Measurements from ENCODE around the gene PTPRD.

Gene PTPRD

DNA sequence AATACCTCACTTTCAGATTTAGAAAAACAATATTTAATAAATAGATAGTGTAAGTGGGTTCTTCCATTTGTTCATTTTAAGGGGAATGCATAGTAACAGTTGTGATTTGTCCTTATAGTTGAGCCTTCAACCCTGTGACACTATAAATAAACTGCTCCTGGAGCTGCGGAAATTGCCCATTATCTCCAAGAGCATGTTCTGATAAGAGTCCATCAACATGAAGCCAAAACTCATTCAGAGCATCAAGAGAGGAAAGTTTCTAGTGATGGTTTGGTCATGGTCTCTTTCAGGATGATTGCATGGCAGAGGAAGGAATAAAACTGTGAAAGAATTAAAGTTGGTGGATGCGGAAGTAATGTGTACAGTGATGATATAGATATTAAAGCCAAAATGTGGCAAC is 2041.2 kb downstream of the PTPRD start:
- DNase-seq (ENCODE audit: low spot score): no peak

DNA sequence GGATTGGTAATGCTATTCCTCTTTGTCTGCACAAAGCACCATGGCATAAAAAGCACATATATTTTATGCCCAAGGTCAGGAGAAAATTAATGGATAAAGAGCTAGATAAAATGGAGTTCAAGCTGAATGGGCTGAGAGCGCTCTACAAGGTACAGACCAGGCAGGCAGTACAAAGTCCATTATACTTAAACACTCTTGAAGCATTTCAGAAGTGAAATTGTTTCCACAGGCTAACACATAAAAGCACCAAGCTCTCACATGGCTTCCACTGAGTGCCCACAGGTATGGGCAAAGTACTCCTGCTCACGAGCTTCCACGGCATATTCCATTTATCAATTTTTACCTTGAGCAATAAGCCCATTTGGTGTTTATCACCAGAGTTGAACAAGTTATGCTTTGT is 2042.0 kb downstream of the PTPRD start:
- no peak for DNase-seq (ENCODE audit: low spot score)

DNA sequence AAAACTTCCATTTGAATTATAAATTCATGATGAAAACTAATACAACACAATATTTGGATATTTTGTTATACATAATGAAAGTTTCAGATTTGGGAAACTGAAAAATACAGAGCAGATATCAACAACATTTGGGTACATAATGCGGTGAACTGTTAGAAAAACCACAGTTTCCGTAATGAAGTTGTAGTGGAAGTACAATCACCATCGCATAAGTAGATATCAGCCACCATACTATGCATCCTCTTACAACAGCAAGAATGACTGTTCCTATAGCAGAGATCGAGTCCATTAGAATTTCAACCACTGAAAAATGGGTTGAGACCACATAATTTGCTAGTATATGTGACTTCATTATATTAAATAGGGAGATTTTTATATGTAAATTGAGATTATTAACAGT is 2043.0 kb downstream of the PTPRD start:
- DNase-seq (ENCODE audit: low spot score): no peak

DNA sequence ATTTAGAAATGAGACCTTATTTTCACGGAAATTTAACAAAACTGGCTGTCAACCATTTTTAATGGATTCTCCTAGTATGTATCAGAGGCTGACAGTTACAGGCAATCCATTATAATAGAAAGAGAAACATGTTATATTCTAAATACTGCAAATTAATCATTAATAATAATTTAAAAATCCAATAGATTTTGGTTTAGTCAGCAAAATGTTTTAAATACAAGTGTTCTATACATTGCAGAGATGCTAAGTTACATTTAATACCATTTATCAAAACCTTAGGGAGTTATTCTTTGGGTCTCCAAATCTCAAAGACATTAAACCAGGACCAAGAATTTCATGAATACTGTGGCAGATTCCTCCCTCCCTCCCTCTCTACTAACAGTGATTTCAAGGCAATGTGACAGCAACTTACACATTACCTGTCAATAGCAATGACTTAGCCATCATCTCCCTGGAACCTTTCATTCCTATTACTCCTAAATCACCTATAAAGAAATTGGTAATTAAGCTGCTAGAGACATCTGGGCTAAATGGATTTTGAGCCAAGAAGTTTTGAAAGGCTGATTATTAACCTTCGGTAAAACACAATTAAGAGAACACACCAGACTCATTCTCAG is 2044.7 kb downstream of the PTPRD start:
- no peak for DNase-seq (ENCODE audit: low spot score)

DNA sequence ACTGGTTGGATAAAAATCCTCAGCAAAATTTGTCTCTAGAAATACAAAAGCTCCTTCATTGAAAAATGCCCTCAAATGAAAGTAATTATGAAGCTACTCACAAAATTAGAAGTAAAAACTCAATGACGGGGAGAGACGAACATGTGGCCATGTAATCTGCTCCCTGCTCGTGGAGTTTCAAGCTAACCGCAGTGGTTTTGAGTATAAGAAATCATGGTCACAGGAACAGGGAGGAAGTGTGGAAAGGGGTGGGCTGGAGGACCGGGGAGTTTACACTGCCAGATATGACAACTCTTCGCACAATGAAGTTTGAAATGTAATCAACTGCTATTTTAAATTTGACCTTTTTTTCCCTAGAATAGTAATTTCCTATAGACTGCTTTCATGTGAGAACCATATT is 2047.8 kb downstream of the PTPRD start:
- no peak for DNase-seq (ENCODE audit: low spot score)

DNA sequence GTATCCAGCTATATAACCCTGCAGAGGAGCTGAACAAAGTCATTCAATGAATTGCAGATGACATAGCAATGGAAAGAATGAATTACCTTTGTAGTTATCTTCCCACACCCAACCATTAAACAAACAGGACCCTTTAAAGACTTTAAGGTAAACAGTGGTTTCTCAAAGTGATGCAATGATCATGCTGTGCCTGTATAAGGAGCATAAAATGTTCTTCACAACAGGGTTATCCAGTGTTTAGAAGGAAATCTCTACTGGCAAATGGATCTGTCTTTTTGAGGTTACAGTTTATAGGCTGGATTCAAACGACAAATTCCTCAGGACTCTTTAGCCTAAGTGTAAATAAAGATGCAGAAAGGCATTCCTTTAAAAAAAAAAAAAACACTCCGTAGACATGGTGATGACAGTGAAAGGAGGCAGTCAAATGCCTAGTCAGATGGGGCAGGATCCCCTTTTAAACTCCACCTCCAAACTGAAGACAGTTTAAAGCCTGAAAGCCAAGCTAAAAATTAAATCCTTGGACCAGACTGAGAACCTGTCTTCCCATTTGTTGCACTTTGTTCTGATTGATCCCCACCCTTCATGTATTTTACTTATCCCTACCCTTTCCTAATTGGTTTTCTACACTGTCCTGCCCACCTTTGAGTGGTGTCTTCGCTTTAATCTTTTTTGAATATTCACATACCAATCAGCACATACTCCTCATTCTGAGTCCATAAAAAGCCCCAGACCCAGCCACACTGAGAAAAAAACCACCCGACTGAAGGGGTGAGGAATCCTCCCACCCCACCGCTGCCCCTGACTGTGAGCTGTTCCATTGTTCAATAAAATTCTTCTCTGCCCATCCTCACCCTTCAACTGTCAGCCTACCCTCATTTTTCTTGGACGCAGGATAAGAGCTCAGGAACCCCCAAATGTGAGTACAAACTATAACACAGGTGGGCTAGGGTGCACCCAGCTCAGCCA is 2052.0 kb downstream of the PTPRD start:
- DNase-seq (ENCODE audit: low spot score): peak; percentile 2

DNA sequence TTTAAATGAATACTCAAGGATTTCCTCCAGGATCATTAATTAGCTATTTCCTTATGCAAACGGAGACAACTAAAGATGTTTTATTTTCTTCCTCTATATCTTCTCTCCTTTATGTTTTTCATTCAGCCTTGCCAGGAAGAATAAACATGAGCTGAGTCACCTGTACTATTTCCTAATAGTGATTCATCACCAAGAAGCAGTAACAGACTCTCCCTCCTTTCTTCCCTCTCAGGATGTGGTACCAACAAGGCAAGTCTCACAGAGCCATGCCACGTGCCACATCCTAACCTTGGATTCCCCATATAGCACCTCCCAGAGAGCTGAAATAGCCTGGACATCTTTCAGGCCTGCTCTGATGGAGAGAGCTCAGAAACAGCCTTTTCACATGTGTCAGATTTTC is 2054.6 kb downstream of the PTPRD start:
- DNase-seq (ENCODE audit: low spot score): no peak

DNA sequence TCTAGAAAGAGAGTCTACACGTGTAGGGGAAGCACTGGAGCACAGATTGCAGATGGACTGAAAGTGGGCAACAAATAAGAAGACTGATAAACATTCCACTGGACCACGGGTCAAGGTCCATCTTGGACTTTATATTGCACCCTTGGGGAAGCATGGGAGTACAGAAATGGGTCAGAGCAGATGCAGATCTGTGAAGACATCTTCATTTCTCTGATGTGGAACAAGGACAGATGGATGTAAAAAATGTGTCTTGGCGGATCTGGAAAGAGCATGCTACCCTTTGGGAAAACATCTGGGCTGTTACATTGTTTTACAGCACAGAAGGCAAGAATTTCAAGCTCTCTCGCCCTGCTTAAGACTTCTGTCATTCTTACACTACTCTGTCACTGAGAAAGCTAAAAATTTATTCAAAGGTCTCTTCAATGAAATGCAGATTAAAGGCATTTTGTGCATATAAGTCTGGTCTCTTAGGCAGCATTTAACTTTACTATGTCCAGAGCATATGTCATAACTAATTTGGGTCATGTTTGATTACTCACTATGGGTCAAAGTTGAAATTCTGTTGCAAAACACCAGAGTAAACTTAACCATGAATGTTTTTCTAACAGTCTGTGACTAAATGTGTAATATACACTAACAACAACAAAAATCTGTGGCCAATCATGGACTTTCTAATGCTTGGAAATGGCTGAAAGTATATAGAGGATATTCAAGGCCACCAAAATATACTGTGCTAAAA is 2056.9 kb downstream of the PTPRD start:
- DNase-seq (ENCODE audit: low spot score): no peak

DNA sequence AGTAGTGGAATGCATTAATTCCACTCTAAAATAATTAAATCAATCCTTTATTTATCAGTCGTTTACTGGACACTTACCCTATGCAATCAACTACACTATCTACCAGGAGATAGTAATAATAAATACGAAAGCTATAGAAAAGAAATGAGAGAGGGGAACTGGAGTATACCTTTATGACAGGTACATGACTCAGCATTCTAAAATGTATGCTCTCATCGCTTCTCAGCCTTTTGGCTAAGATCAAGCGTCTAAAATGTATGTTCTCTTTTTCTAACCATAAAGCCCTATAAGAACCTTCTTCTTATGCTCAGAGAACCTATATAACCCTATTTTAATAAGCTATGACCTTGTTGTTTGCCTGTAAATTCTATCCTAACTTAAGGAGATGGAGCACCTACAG is 2059.4 kb downstream of the PTPRD start:
- DNase-seq (ENCODE audit: low spot score): no peak

DNA sequence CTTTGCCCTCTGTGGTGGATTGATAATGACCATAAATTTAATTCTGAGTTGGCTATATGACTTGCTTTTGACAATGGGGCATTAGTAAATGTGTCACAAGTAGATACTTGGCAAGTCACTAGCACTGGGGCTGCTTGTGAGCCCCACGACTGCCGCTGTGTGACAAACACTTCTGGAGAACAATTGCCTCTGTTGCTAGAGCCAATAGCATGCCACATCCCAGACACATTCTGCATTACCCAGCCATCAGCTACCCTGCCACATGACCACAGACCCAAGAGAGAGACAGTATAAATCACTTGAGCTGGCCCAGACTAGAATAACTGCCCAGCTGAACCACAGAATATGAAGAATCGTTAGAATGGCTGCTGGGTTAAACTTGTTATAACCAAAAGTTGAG is 2060.1 kb downstream of the PTPRD start:
- no peak for DNase-seq (ENCODE audit: low spot score)

DNA sequence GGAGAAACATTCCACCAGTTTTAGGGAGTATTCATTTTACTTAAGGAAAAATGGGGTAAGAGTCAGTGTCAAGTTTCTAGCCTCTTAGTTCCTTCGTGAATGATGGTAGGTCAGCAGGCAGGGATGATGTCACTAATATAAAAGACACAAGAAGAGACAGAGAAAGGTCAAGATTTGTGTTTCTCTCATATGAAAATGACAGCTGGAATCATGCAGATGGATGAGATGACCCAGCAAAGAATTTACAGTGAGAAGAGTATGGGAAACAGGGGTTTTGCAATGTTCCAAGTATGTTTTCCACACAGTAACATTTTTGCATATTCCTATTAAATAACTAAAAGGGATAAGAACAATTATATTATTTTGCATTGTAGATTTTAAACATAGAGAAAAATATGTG is 2063.6 kb downstream of the PTPRD start:
- DNase-seq (ENCODE audit: low spot score): no peak

DNA sequence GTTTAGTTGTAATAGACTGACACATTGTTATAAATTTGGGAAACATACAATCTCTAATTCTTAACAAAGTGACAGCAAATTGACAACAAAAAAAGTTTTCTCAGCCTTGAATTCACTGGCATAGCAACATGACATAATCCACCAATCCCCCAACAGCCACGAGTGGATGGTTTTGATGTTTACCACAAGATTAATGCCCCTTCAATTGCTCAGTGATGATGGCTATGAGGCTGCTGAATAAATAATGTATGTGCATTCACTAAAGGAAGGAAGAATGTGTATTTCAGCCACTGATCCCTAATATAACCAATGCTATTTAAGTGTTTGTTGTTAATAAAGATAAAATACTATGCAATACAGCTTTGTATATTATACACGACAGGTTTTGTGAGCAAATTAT is 2069.6 kb downstream of the PTPRD start:
- no peak for DNase-seq (ENCODE audit: low spot score)

DNA sequence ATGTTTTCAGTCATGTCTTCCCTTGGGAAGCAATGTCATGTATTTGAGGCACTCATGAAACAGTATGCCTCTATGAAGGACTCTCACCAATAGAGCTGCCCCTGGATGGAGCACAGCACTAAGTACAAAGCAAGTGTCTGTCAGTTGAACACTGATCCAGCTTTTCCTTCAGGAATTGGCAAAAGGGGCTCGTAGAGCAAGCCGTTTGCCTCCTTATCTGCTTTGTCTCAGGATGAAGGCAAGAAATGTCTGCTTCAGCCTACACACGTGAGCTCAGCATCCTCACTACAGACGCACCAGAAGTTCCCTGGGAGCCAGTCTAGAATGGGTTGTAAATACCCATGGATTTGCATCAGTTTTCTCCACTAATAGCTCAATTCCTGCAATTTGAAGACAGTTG is 2070.3 kb downstream of the PTPRD start:
- no peak for DNase-seq (ENCODE audit: low spot score)

DNA sequence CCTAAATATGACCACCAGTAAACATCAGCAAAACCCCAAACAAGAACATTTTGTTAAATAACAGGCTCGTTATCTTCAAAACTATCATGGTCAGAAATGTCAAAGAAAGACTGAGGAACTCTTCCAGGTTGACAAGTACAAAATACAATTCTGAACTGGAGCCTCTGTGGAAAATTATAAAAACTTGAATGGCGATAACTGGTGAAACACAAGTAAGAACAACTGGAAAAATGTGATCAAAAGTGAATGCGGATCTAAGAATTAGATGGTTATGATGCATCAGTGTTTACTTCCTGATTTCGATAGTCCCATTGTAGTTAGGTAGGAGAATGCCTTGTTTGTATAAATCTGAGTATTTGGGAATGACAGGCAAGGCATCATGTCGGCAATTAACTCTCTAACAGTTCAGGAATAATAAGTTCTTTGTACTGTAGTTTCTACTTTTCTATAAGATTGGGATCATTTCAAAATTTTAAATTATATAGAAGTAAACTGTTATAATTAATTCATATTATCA is 2073.1 kb downstream of the PTPRD start:
- DNase-seq (ENCODE audit: low spot score): no peak

DNA sequence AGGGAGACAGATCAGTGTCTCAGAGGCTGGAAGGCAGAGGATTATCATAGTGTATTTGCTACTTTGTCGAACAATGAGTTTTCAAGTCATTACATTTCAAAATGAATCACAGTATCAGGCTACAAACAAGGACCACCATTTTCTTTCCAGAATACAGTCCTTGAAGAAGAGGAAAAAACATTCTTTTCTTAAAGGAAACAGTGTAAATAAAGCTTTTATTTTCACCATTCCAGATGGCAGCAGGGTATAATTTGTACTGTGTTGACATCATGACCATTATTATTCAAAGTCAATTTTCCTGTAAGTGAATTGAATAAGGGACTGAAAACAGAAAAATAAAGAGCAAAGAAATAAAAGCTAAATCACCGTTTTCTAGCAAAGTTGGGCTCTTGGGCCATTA is 2076.0 kb downstream of the PTPRD start:
- DNase-seq (ENCODE audit: low spot score): no peak

DNA sequence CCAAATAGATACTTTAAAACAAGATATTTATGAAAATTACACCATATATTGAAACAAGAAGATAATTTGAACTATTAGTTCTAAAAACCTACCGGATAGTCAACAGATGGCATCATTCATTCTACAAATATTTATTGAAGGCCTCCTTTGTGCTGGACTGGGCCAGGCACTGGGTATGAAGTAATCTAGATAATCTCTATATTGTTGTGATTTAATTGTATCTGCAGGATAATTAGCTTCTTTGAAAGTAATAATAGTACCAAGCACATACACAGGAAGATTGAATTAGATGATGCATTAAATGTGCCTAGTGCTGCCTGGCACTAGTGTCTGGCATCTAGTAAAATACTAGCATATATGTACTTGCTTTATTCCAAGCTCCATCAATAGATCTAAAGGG is 2078.0 kb downstream of the PTPRD start:
- DNase-seq (ENCODE audit: low spot score): no peak

DNA sequence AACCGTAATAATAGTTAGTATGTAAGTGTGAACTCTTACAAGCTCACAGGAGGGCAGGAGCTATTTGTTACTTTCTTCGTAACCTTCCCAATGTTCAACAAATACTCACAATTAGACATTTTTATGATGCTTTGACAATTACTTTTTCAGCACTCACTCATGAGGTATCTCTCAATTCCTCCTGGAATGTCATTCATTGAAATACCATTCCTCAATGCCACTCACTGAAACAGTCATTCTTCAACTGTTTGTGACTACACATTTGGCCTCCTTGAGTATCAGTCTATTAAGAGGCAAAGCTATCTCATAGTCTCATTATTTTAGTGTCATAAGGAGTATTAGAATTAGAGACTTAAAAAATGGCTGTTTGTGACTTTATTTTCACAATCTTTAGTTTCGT is 2079.1 kb downstream of the PTPRD start:
- no peak for DNase-seq (ENCODE audit: low spot score)

DNA sequence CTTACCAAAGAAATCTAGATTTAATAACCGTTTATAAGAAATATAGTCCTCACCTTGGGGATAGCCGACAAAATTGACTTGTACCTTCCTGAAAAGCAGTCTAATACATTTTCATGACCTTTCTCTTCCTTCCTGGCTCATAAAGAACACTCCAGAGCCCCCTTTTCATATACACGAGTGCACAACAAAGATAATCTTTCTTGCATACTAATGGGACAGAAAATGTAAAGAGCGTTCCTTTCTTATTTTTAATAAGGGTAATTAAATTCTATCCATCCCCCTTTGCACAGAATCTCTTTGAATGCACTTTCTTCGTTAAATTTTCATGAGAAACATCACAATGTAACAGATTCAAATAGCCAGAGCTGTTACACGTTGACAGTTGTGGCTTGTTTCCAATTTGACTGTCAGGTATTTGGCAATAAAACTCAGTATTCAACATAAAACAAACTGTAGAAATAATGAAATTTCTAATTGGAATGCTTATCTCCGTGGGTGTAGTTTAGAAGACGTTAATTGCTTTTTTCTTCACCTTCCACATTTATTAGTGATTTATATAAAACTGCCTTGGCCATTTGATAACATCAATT is 2080.9 kb downstream of the PTPRD start:
- no peak for DNase-seq (ENCODE audit: low spot score)

DNA sequence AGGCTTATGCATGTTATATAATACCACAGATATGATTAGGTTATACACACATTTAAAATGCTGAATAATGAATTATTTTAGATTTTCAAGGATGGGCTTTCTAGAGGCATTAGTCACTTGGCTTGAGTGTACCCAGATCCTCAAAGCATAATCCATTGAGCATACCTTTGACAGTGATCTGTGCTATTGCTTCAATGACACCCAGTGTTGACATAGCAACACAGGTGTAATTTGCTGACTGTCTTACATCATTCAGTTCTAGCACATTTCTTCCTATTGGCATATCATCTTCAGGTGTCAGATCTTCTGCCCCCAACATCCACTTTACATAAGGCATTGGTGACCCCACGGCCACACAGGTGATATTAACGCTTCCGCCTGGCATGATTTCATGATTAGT is 2091.7 kb downstream of the PTPRD start:
- DNase-seq (ENCODE audit: low spot score): no peak

DNA sequence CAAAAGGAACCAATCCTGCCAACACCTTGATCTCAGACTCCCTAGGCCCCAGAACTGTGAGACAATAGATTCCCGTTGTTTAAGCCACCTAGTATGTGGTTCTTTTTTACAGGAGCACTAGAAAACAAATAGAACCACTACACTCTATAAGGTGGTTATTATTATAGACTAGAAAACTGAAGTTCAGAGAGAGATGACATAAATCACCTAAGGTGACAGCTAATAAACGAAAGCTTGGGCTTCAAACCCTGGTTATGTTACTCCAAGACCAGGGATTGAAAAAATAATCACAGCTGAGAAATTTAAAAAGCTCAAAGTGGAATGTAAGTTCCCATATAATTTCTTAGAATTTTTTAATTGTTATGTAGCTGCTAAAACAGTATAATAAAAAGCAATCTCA is 2097.1 kb downstream of the PTPRD start:
- DNase-seq (ENCODE audit: low spot score): no peak

DNA sequence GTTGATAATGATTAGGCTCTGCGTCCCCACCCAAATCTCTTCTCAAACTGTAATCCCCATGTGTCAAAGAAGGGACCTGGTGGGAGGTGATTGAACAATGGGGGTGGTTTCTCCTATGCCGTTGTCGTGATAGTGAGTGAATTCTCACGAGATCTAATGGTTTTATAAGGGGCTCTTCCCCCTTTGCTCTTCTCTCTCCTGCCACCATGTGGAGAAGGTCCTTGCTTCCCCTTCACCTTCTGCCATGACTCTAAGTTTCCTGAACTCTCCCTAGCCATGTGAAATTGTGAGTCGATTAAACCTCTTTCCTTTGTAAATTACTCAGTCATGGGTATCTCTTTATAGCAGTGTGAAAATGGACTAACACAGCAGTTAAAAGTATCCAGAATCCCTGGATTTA is 2098.0 kb downstream of the PTPRD start:
- no peak for DNase-seq (ENCODE audit: low spot score)

DNA sequence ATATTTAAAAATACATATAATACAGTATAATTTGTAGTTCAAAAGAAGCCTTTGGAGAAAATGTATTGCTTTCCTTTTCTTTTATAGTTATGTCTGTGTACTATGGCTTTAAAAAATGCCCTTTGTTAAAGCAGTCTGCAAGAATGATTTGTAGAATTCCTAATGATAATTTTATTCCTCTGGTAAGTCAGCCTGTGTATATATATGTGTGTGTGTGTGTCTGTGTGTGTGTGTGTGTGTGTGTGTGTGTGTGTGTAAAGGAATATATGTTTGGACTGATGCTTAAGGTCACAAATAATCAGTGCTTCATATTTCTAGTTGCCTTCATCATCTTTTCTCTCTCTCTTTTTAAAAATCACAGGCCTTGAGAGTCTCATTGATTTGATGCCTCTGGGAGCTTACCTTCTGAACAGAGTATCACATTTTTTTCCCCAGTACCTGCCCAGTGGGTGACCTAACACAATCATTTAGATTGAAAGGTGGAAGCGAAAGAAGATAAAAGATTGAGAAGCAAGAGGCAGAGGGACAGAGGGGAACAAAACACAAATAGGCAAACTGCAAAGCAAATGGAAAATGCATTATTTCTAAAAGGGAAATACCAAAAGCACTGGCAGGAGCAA is 2104.0 kb downstream of the PTPRD start:
- DNase-seq (ENCODE audit: low spot score): no peak

All from HuH-7 (cell line).